ENCODE results near the gene HDGF. TPM values are rescaled to one million over a fixed set of nuclear protein-coding genes. Genes with fewer than 3 reads are reported as not detected.

The HDGF gene
- total and polyA plus RNA-seq, 9 of the 15 experiments (the other 6 are each of a cell fraction or from before 2014, with no cell fraction given): 38.8 to 601 (median 400) TPM

- TF ChIP-seq VEZF1 (CRISPR knock-in tag; IDR thresholded peaks at IDR 0.05): peak; percentile 99
- TF ChIP-seq CEBPG (CRISPR knock-in tag; IDR thresholded peaks at IDR 0.05): no peak
- TF ChIP-seq CEBPG (tag; conservative IDR thresholded peaks at IDR 0.05 in 1 of 2, IDR thresholded peaks at IDR 0.05 in 1 of 2): no peak
- TF ChIP-seq NCOA4 (IDR thresholded peaks at IDR 0.05; ENCODE audit: partially characterized antibody): peak; percentile 78
- peak in 1 of 2 experiments; percentile 32; a peak in 1 of 4 replicates for TF ChIP-seq SRF (CRISPR knock-in tag; IDR thresholded peaks at IDR 0.05)
- TF ChIP-seq POLR2G (IDR thresholded peaks at IDR 0.05; ENCODE audit: low read depth, low read length): peak; percentile 76
- peak; percentile 4 for TF ChIP-seq ZNF146 (CRISPR knock-in tag; IDR thresholded peaks at IDR 0.05; ENCODE audit: unreplicated experiment)
- TF ChIP-seq EGR1 (conservative IDR thresholded peaks at IDR 0.05): peak; percentile 34; the same call in 1 of the 2 replicates
- TF ChIP-seq ZNF445 (CRISPR knock-in tag; IDR thresholded peaks at IDR 0.05; ENCODE audit: low read depth): no peak
- peak; percentile 84 for TF ChIP-seq BHLHE40 (IDR thresholded peaks at IDR 0.05; ENCODE audit: low read length)
- peak; percentile 48 for TF ChIP-seq SAP30 (IDR thresholded peaks at IDR 0.05; ENCODE audit: borderline replicate concordance, insufficient read depth, low read depth, low read length, poor library complexity, severe bottlenecking)
- peak; percentile 55; the same call in 1 of the 2 replicates for TF ChIP-seq JUN (IDR thresholded peaks at IDR 0.05; ENCODE audit: borderline replicate concordance, low read depth, low read length)
- no peak for TF ChIP-seq JUN (CRISPR knock-in tag; IDR thresholded peaks at IDR 0.05; ENCODE audit: borderline replicate concordance)
- peak; percentile 48; the same call in 1 of the 2 replicates for TF ChIP-seq PHF8 (IDR thresholded peaks at IDR 0.05; ENCODE audit: borderline replicate concordance, low read length)
- TF ChIP-seq THRAP3 (IDR thresholded peaks at IDR 0.05; ENCODE audit: borderline replicate concordance): no peak
- TF ChIP-seq TBL1XR1 (IDR thresholded peaks at IDR 0.05; ENCODE audit: low read length in 2 of 2): 0 out of 4 replicates have a peak, but pooled peaks of 1 of the 2 experiments have one; percentile 43
- TF ChIP-seq FOSL1 (tag; conservative IDR thresholded peaks at IDR 0.05): peak; percentile 48; the same call in 1 of the 2 replicates
- TF ChIP-seq ZBTB11 (CRISPR knock-in tag; IDR thresholded peaks at IDR 0.05): no peak; a peak in 1 of 6 replicates
- TF ChIP-seq SETDB1 (IDR thresholded peaks at IDR 0.05; ENCODE audit: low read length): no peak
- TF ChIP-seq HDAC1 (IDR thresholded peaks at IDR 0.05): peak in 1 of 2 experiments; percentile 58; a peak in 1 of 4 replicates
- peak; percentile 88 for TF ChIP-seq CCNT2 (IDR thresholded peaks at IDR 0.05; ENCODE audit: borderline replicate concordance, extremely low read depth, insufficient read length, low read depth, low read length)
Measured at GRCh38 chr1:156751757-156752481, 444 bp upstream of the HDGF start (continued).

Measured in K562 (cell line).